HUDEP-2 (cell line): Measurements from ENCODE around the gene CD48.
"Not testable (repeated sequence)": the region's sequence is repeated elsewhere in the genome, so short reads cannot be mapped to it uniquely, and the experiment has no call there.

Experiments used
- DNase-seq, 76 experiments: peaks; one replicate each; lab custom pipeline; 2025; ENCODE audit not compliant: unreplicated experiment in 76 of 76; lab: John Stamatoyannopoulos, UW

Gene CD48

DNA sequence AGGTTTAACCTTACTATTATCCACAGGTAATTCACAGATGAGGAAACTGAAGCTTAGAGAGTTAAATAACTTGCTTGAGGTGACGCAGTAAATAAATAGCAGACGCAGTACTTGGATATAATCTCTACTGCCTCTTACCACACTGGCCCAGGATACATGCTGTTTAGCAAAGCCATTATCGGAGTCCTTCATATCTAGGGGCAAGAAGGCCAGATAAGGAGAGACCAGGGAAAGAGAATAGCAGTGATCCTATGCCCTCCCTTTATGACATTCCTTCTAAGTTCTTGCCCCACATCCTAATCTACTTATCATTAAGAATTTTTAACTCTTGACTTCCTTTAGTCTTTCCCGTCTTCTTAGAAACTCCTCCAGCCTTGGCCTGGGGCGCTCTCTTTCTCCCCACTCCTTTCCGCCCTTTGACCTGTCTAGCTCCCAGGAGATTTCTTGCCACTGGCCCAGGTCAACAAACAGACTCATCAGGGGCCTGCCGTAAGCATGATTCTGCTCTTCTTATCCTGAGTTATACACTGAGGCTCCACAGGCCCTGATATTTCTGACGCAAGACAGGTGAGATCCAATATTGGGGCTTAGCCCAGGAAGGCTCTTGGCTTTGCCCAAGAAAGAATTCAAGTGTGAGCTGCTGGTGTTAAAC, 53.3 kb downstream of the CD48 start:
- no peak for DNase-seq

DNA sequence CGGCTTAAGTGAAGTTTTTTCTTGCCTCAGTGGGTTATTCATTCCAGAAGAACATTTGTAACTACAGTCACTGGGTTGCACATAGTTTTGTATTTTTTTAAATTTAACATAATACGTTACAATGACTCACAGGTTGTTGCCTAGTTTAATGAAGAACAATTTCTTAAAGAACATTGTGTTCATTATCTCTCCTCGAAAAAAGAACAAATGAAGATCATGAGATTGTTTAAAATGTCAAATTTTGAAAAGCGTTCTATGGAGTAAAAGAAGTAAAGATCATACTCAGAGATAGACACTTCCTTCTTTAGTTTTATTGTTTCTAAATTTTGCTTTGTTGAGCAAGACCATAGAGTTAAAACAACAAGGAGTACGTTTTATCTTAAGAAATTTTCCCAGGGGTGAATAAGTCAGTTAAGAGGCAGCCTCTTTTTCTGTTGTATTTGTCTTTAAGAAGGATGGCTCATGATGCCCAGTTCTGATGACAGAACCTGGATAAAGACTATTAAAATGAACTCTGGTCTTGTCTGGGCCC, 54.3 kb downstream of the CD48 start:
- DNase-seq = no peak

DNA sequence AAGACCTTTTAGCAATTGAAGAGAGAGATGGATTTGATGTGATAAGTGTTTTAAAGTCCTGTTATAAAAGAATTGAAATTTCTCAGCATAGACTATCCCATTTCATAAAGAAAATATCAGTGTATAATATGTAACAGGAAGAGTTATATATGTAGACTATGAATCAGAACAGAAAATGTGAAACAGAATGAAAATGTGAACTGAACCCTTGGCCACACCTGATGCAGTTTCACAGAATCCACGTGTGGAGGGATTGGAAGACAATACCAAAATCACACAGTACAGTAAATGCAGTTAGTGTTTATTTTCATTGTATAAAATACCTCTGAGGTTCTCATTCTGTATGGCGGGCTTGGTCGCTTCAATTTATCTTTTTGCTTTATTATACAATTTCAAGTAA, 54.9 kb downstream of the CD48 start:
- DNase-seq = no peak

DNA sequence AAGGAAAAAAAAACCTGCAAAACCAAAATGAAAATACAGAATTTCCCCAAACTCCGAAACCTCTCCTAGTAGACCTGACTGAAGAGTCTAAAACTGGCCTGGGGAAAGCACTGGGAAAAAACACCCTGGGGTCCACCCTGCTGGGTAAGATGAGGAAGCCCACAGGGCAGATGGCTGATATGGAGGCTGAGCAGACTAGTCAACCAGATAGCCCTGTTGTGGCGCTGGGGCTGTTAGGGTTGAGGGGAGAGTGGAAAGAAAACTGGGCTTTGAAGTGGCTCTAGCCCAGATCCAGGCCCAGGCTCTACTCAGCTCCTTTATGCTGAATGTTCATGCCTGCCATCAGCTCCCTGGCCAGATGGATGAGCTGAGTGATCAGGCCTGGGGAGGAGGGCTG, 58.0 kb downstream of the CD48 start:
- no peak for DNase-seq

DNA sequence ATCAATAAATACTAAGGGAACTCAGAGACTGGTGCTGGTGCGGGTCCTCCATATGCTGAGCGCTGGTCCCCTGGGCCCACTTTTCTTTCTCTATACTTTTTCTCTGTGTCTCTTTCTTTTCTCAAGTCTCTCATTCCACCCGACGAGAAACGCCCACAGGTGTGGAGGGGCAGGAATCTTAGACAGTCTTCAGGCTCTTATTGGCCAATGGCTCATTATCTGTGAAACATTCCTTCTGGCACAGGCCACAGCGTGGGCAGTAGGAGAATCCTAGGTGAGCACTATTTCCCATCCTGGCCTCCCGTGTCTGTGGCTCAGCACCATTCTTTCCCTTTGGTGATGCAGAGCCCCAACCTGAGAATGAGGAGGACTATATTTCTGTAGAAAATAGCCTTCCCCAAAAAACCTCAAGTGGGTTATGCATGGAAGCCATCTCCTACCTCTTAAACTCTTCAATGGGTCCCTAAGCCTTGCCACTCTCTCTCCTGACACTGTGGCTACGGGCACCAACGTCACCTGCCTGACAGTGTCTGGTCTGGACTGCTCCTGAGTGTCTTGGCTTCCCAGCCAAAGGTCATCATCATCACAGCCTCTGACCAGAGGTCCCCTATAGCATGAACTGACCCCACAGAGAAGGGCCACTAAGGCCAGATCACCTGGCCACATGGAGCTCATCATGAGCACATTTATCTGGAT, 58.5 kb downstream of the CD48 start:
- no peak for DNase-seq

DNA sequence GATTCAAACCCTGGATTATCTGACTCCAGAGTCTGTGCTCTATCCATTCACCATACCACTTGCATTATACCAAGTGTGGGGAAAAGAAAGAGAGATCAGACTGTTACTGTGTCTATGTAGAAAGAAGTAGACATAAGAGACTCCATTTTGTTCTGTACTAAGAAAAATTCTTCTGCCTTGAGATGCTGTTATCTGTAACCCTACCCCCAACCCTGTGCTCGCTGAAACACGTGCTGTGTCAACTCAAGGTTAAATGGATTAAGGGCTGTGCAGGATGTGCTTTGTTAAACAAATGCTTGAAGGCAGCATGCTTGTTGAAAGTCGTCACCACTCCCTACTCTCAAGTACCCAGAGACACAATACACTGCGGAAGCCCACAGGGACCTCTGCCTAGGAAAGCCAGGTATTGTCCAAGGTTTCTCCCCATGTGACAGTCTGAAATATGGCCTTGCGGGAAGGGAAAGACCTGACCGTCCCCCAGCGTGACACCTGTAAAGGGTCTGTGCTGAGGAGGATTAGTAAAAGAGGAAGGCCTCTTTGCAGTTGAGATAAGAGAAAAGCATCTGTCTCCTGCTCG, 59.5 kb downstream of the CD48 start:
- DNase-seq = not testable (repeated sequence)

DNA sequence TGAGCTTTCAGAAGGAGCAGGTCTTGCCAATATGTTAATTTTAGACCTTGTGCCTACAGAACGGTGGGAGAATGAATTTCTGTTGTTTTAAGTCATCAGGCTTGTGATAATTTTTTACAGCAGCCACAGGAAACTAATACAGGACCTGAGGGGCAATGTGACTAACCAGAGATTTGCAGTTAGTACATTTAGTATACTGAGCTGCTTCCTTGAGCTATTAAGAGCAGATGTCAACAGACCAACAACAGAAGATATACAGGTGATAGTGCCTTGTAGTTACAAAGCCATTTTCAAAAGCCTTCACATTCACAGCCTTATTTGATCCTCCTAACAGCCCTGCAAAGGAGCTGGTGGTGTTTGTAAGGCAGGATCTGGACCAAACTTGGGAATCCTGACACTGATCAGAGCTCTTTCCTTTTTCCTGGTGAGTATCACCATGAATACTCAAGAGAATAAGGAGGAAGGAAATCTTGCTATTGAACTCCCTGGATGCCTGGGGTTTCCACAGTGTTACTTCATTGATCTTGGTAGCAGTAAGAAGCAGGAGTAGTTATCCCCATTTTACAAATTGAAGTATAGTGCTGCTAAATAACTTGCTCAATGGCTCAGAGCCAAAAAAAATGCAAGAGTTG, 60.1 kb downstream of the CD48 start:
- no peak for DNase-seq

DNA sequence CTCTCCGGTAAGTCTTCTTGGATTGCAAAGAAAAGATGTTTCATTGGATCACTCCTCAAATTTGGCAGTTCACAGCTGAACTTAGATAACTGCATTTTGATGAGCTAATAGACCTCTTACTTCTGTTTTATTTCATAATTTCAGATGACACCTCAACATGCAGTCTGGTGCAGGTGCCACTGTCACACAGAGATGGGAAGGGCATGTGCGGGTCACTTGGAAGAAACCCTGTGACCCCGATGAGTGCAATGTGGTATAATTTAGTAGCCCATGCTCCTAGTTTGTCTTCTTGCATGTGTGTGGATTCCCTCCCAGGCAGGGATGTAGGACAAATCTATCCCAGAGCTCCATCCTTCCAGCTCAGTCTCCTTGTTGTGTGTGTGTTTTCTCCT, 64.3 kb downstream of the CD48 start:
- no peak for DNase-seq

DNA sequence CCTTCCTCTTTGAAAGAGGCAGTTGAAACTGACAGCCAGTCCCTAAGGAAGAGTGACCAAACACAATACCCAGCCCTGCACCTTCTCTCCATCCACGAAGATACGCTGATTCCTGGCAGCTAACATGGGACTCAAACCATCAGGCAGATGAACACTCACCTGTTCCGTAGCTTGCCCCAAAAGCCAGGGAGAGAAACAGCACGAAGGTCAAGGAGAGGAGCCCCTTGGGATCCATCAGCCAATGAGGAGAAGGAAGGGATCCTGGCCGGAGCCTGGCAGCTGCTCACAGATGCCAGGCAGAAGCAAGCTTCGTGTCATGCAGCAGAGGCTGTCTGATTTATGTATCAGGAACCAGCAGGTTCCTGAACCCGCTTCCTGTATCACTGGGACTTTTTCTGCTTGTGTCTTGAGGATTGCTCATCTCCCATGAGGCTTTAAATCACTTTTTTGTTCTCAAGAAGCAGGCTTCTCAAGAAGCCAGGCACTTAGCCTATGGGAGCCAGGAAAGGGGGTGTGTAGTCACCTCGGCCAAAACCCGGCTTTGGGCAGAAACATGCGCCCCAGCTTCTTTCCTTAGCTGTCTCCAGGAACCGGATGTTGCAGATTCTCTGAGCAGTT, 64.8 kb downstream of the CD48 start, which contains the start of gene SLAMF1:
SLAMF1 (minus strand) TSS at position 334 of the 618 bp plus-strand sequence; CDS start at position 235, 99 bp downstream.
- DNase-seq = no peak

DNA sequence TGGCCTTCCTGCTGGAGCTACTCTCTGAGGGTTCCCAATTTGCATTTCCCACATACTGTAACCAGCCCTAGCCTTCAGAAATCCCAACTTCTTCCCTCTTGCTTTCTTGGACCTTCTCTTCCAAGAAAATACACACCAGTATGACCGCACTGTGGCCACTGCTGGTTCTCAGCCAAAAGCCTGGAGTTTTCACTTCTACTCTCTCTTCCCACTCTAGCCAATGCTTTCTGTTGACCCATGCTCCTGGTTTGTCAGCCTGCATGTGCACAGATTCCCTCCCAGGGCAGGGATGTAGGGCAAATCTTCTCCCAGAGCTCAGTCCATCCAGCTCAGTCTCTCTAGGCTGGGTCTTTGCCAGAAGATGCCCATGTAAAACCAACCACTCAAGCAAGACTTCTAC, 65.4 kb downstream of the CD48 start:
- no peak for DNase-seq

DNA sequence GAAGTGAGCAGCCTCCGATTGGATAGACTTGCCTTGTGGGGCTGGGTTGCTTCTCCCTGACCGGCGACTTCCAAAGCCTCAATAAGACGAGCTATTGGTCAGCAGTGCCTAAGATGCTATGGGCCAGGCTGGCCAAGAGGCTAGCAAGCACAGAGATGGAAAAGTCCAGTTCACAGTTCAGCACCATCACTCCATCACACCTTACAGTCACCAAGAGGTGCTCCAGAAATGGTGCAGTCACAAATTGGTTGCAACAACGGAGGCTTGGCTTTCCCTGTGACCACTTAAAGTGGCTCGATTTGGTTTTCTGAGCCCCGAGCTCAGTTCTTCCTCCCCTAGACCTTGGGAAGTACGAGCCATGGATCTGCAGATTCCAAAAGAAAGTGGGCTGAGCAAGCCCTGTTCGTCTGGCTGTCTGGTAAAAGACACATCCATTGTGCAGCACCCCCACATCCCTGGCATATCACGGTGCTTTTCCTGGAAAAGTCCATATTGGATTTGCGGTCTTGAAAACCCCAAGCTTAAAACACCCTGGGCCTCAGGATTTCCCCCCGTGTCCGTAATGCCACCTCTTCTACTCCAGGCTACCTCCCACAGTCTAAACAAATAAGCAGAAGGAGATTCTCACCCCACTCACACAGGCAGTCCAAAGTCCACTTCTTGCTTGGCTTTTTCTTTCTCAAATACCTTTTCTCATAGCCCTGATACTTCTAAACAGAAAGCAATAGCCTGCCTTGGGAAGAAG, 66.1 kb downstream of the CD48 start:
- no peak for DNase-seq

DNA sequence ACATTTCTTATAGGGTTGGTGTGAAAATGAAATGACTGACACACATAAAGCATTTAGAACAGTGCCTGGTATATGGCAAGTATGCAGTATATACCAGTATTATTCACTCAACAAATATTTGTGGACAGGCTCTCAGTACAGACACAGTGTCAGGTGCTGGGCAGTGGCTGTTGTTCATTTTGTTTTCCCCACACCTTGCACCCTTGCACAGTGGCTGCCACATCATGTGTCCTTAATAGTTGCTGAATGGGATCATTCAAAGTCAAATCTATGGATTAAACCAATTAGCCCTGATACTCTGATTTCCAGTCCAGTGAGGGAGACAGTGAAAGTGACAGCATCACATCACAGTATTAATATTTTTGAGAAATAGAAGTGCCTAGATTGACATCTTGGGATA, 67.2 kb downstream of the CD48 start:
- no peak for DNase-seq

DNA sequence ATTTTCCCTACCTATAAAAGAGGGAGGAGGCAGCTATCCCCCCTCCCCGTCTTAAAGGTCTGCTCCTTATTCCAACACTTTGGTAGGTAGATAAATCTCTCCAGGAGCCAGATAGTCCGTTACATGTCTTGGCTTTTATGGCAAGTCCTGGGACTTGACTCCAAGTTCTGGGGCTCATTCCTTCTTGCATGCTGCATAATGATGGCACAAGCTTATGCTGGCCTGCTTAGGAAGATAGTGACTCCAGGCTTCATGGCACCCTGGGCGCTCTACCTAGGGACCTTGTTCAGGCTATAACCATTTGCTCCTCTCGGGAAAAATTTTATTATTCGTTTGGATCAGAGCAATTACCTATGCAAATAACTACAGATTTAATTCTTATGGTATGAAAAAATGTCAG, 68.5 kb downstream of the CD48 start:
- no peak for DNase-seq

DNA sequence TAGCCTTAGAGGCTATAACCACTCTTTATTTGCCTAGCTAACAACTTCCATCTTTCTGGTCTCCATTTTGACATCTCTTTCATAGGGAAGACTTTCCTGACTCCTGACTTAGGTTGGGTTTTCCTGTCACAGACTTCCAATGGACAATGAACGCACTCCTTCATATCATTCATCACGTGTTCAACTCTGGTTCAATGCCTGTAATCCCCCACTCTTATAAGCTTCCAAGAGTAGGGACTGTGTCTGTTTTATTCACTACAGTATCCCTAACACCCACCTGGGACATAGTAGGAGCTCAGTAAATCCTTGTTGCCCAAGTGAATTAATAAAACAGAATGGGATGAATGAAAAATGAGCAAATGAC, 69.4 kb downstream of the CD48 start:
- DNase-seq = no peak

DNA sequence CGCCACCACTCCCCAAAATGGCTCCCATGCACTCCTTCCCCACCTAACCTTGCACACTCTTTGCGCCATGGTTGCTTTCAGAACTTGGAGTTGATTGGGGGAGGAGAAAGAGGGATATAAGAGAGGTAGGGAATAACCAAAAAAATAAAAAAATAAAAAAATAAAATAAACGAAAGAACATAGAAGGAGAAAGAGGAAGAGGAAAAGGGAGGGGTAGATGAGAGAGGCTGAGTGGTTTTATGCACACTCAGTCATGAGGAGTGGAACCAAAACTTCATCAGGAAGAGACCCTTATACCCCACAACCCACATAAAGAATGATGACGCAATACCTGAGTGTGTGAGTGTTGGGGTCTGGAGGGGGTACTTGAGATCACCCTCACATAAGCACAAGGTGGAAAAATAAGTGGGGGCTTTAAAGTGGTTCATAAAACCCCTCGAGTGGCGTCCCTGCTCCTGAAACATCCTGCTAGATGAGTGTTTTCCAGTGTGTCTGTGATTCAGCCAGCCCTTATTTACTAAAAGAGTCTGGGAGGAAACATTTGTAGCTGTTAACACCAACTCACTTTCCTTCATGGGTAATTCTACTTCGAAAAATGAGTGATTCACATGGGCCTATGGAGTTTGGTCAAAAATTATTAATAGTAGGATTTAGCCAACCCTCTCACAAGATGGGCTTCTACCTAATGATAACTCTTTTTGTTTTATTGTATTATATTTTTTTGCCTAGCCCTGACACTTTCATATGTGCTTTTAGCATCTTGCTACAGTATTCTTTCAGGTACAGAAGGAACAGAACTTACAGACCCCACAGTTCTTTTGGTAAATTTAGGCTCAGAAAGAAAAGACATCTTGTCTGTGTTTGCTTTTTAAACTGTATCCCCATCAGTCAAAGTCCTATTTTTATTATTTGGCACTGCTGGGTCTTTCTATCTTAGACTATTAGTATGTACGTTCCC, 70.0 kb downstream of the CD48 start:
- no peak for DNase-seq

DNA sequence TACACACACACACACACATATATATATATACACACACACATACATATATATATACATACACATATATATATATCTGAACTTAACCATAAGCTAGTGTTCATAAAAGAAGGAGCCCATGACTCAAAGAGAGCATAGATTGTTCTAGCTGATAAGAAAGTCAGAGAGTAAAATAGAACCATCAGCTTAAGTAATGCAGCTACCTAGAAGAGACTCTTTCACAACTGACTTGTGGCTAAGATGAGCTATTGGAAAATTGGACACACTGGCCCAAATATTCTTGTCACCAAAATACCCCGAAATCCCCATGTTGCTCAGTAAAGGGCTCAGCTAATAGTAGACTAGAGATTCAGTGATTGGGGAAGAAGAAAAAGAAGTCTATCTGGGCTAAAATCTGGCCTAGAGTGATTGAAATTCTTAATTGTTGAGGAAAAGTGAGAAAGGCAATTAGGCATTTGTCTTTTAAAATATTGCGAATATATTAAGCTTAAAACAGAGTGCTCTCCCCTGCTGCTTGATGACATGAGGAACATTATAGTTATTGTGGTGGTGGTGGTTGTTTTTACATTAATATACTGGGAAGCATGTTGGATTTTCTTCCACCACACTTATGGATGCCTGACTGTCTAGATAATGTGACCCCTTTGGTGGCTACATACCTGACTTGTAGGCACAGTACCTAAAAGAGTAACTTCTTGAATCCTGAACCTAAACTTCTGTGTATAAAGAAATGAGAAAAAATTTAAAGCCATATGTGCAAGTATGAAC, 71.1 kb downstream of the CD48 start:
- DNase-seq = peak in 1 of 76 experiments; percentile 2

DNA sequence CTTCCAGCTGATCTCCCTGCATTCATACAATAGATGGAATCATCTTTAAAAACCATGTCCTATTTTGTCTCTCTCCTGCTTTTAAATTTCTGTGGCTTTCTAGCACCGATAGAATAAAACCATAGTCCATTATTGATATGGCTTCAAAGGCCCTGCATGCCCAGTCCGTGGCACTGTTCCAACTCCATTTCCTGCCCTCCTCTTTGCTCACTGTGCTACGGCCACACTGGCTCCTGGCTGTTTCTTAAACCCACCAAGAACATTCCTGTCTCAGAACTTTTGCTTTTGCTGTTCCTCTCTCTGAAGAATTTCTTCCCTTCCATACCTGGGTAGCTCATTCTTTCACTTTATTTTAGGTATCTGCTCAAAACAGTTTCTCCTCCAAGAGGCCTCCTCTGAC, 72.0 kb downstream of the CD48 start:
- peak in 8 of 76 experiments; percentile 4 to 25 (median 10) for DNase-seq

DNA sequence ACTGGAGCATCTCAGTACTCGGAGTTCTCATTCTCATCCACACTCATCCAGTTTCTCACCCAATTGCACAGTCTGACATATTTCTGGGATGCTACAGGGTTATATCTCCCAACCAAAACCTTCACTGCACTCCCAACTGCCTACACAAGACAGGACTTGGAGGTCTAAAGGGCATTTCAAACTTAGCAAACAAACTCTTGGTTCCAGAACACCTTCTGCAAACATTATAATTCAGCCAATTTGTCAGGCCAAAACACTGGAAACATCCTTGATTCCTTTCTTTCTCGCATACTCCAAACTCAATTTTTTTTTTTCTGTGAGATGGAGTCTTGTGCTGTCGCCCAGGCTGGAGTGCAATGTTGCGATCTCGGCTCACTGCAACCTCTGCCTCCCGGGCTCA, 72.7 kb downstream of the CD48 start:
- DNase-seq = no peak

DNA sequence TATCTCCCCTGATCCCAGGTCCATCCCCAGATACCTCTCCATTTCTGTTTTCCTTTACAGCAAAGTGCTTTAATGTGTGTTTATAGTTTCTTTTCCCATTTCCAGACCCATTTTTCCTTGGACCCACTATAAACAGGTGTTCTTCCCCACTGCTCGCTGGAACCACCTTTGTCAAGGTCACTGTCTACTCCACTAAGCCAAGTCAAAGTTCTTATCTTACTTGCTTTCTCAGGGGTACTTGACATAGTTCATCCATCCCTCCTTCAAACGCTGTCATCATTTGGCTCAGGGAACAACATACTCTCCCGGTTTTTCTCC, 73.1 kb downstream of the CD48 start:
- DNase-seq = no peak
